Measurements from ENCODE around the gene TMEM147. TPM values are rescaled to one million over a fixed set of nuclear protein-coding genes. Genes with fewer than 3 reads are reported as not detected.
A peak's percentile ranks its signal among the peaks of the same experiment; 100 is the strongest.

TMEM147 gene
- total and polyA plus RNA-seq, 2 of the 4 experiments (the other 2 are of a cell fraction) = 67.6 to 108 TPM

- H3K27me3 ChIP-seq (ENCODE audit: control insufficient read depth, insufficient read depth, low read length) = peaks cover 8% of the 10 kb centered on the region; the same call in 1 of the 2 replicates
Observed at GRCh38 chr19:35533822-35534392, 11.5 kb upstream of the TMEM147 start.

More at GRCh38 chr19:35533822-35534392, 11.5 kb upstream of the TMEM147 start:
- H2BK120ac ChIP-seq (ENCODE audit: low read depth, low read length) = no peak overlapping the region
- H2AK5ac ChIP-seq (ENCODE audit: low read depth, low read length) = 0 out of 2 replicates have a peak overlapping the region, but pooled peaks have one; percentile 21
- peak; percentile 72 for ATAC-seq (ENCODE audit: low read depth)
- H3K4me1 ChIP-seq (ENCODE audit: control insufficient read depth, insufficient read depth, low read length) = peaks cover 7% of the 10 kb centered on the region; the same call in 1 of the 2 replicates
- no peaks in the 10 kb centered on the region for H4K20me1 ChIP-seq (ENCODE audit: insufficient read depth, low read length)
- peak overlapping the region; percentile 92 for H2AK9ac ChIP-seq (replicated peaks; ENCODE audit: low read depth, low read length, poor library complexity)
- H3K56ac ChIP-seq (ENCODE audit: extremely low read depth, insufficient read depth, low read length) = no peak overlapping the region
- no peak overlapping the region for H3K9ac ChIP-seq (ENCODE audit: low read depth, low read length)
- H3K36me3 ChIP-seq (ENCODE audit: control insufficient read depth, insufficient read depth, low read length) = no peaks in the 10 kb centered on the region
- WGBS, 2 experiments (ENCODE audit: extremely low coverage in 2 of 2, insufficient read length in 1 of 2) = no CpG with 5 or more reads among the region's 30 CpGs
- peak; percentile 57 for DNase-seq
- peaks cover 5% of the 10 kb centered on the region; the same call in 1 of the 2 replicates for H3K9me1 ChIP-seq (ENCODE audit: insufficient read depth, low read length)
- H3K14ac ChIP-seq (replicated peaks; ENCODE audit: low read depth, low read length) = 0 out of 2 replicates have a peak overlapping the region, but pooled peaks have one; percentile 14
- H4K5ac ChIP-seq (ENCODE audit: low read depth, low read length) = no peak overlapping the region
- no peak overlapping the region for H2BK15ac ChIP-seq (ENCODE audit: low read depth, low read length)
- ChIA-PET POLR2A (ENCODE audit: unreplicated experiment) (no interaction called here), CTCF (no interaction called here)
- no peak overlapping the region for H3K4me3 ChIP-seq (ENCODE audit: insufficient read depth, low read depth, low read length)
- H2BK5ac ChIP-seq (ENCODE audit: low read depth, low read length, poor library complexity, severe bottlenecking) = no peak overlapping the region
- H4K8ac ChIP-seq (ENCODE audit: low read depth in 2 of 2, low read length in 2 of 2) = peak overlapping the region in 1 of 2 experiments; percentile 41; a peak in 1 of 4 replicates
- in situ Hi-C loops (cut with MboI; ENCODE audit: low sequenced_read_pairs) (no loop called here), intact Hi-C loops (cut with micrococcal nuclease) (no loop called here), dilution Hi-C loops (cut with HindIII; ENCODE audit: low sequenced_read_pairs, unreplicated experiment) (no loop called here)
- no peaks in the 10 kb centered on the region for H3K79me1 ChIP-seq (ENCODE audit: low read depth in 1 of 2, low read length in 2 of 2)
- no peak overlapping the region for H3K18ac ChIP-seq (ENCODE audit: low read depth, low read length)
- H4K91ac ChIP-seq (ENCODE audit: insufficient read depth, low read depth, low read length) = no peak overlapping the region
- no TSS peak for BruUV-seq (replicated peaks)
- peak overlapping the region; percentile 51; the same call in 1 of the 2 replicates for H3K23ac ChIP-seq (ENCODE audit: low read depth, low read length)
- H2AFZ ChIP-seq (replicated peaks; ENCODE audit: low read length, poor library complexity) = peak overlapping the region; percentile 86
- H3K27ac ChIP-seq (ENCODE audit: insufficient read depth, low read length) = no peak overlapping the region
- H3K4ac ChIP-seq (ENCODE audit: low read depth, low read length) = peak overlapping the region; percentile 45; the same call in 1 of the 2 replicates
- no peak overlapping the region for H2BK20ac ChIP-seq (ENCODE audit: low read depth, low read length)
- H3K4me2 ChIP-seq (ENCODE audit: low read depth, low read length) = peak overlapping the region; percentile 78
- TF ChIP-seq NFE2L2 (IDR thresholded peaks at IDR 0.05; ENCODE audit: low read depth, low read length) (no peak), RAD21 (IDR thresholded peaks at IDR 0.05; ENCODE audit: low read length) (no peak), SMC3 (IDR thresholded peaks at IDR 0.05; ENCODE audit: low read depth, low read length) (no peak), ELK1 (IDR thresholded peaks at IDR 0.05; ENCODE audit: borderline replicate concordance, low read depth, low read length) (no peak), BHLHE40 (IDR thresholded peaks at IDR 0.05; ENCODE audit: low read depth, low read length) (no peak), POLR2A (IDR thresholded peaks at IDR 0.05; ENCODE audit: low read depth, low read length) (no peak), CHD1 (IDR thresholded peaks at IDR 0.05; ENCODE audit: low read depth, low read length) (no peak), MAZ (IDR thresholded peaks at IDR 0.05; ENCODE audit: borderline replicate concordance, low read depth, low read length) (no peak), FOS (IDR thresholded peaks at IDR 0.05; ENCODE audit: low read depth, low read length) (no peak), MXI1 (IDR thresholded peaks at IDR 0.05; ENCODE audit: borderline replicate concordance, low read depth, low read length) (no peak), CEBPB (IDR thresholded peaks at IDR 0.05; ENCODE audit: low read depth, low read length) (no peak), CTCF (conservative IDR thresholded peaks at IDR 0.05; ENCODE audit: low read depth, low read length) (no peak), USF2 (IDR thresholded peaks at IDR 0.05; ENCODE audit: low read depth, low read length) (no peak), RFX5 (IDR thresholded peaks at IDR 0.05; ENCODE audit: low read depth, low read length) (no peak), MAFK (IDR thresholded peaks at IDR 0.05; ENCODE audit: low read depth, low read length) (no peak), RCOR1 (IDR thresholded peaks at IDR 0.05; ENCODE audit: insufficient replicate concordance, low read length) (no peak)
- H3K9me3 ChIP-seq (ENCODE audit: control insufficient read depth, insufficient read depth, low read length) = no peaks in the 10 kb centered on the region
